Mucosa of stomach (tissue), 1 donor: ENCODE results near the gene TRERF1.

ENCODE experiments used
- H3K27me3 ChIP-seq: one replicate; pipeline ENCODE4 v1.7.0; 2013; ENCODE audit warnings: mild to moderate bottlenecking, low read length; ENCODE audit not compliant: control insufficient read depth, insufficient read depth
- H3K36me3 ChIP-seq: one replicate; pipeline ENCODE4 v1.7.0; 2013; ENCODE audit warnings: low read length; ENCODE audit not compliant: control insufficient read depth, insufficient read depth
- H3K4me1 ChIP-seq: one replicate; pipeline ENCODE4 v1.7.0; 2013; ENCODE audit warnings: mild to moderate bottlenecking, low read length; ENCODE audit not compliant: control insufficient read depth, insufficient read depth
- H3K4me3 ChIP-seq: one replicate; pipeline ENCODE4 v1.7.0; 2013; ENCODE audit warnings: low read length
- H3K9ac ChIP-seq: one replicate; pipeline ENCODE4 v1.7.0; 2013; ENCODE audit warnings: mild to moderate bottlenecking, low read length, moderate library complexity
- H3K9me3 ChIP-seq: one replicate; pipeline ENCODE4 v1.7.0; 2013; ENCODE audit warnings: mild to moderate bottlenecking, low read length, moderate library complexity; ENCODE audit not compliant: control insufficient read depth
- donor health status: Pancreatic carcinoma.

Gene TRERF1

GRCh38 chr6:42229506-42230119, 222.1 kb downstream of the TRERF1 start:
- Histone ChIP-seq H3K4me3 (no peak overlapping the region), H3K9me3 (no peaks in the 10 kb centered on the region), H3K36me3 (peaks cover 3% of the 10 kb centered on the region), H3K9ac (no peak overlapping the region), H3K27me3 (no peaks in the 10 kb centered on the region), H3K4me1 (peaks cover 21% of the 10 kb centered on the region)

GRCh38 chr6:42228305-42228704, 223.4 kb downstream of the TRERF1 start:
- no peaks in the 10 kb centered on the region for H3K9me3 ChIP-seq
- no peak overlapping the region for H3K4me3 ChIP-seq
- H3K9ac ChIP-seq: no peak overlapping the region
- H3K27me3 ChIP-seq: no peaks in the 10 kb centered on the region
- peaks cover 3% of the 10 kb centered on the region for H3K36me3 ChIP-seq
- H3K4me1 ChIP-seq: peaks cover 21% of the 10 kb centered on the region

GRCh38 chr6:42227173-42227850, 224.4 kb downstream of the TRERF1 start:
- Histone ChIP-seq H3K9ac (no peak overlapping the region), H3K36me3 (no peaks in the 10 kb centered on the region), H3K27me3 (no peaks in the 10 kb centered on the region), H3K9me3 (no peaks in the 10 kb centered on the region), H3K4me1 (peaks cover 21% of the 10 kb centered on the region), H3K4me3 (no peak overlapping the region)

GRCh38 chr6:42226645-42227143, 225.0 kb downstream of the TRERF1 start:
- Histone ChIP-seq H3K9ac (no peak overlapping the region), H3K4me3 (no peak overlapping the region), H3K36me3 (no peaks in the 10 kb centered on the region), H3K4me1 (peaks cover 21% of the 10 kb centered on the region), H3K9me3 (no peaks in the 10 kb centered on the region), H3K27me3 (no peaks in the 10 kb centered on the region)

GRCh38 chr6:42226161-42226611, 225.5 kb downstream of the TRERF1 start:
- Histone ChIP-seq H3K36me3 (no peaks in the 10 kb centered on the region), H3K4me3 (no peak overlapping the region), H3K9me3 (no peaks in the 10 kb centered on the region), H3K27me3 (no peaks in the 10 kb centered on the region), H3K4me1 (peaks cover 21% of the 10 kb centered on the region), H3K9ac (no peak overlapping the region)

- no peaks in the 10 kb centered on the region for H3K27me3 ChIP-seq
- H3K36me3 ChIP-seq: no peaks in the 10 kb centered on the region
- no peaks in the 10 kb centered on the region for H3K9me3 ChIP-seq
- no peak overlapping the region for H3K9ac ChIP-seq
- no peak overlapping the region for H3K4me3 ChIP-seq
- H3K4me1 ChIP-seq: peaks cover 21% of the 10 kb centered on the region
These were observed 226.3 kb downstream of the TRERF1 start for GRCh38 chr6:42225419-42225818.

- no peaks in the 10 kb centered on the region for H3K9me3 ChIP-seq
- peaks cover 21% of the 10 kb centered on the region for H3K4me1 ChIP-seq
- no peak overlapping the region for H3K9ac ChIP-seq
- H3K4me3 ChIP-seq: no peak overlapping the region
- no peaks in the 10 kb centered on the region for H3K27me3 ChIP-seq
- no peaks in the 10 kb centered on the region for H3K36me3 ChIP-seq
These were observed 226.7 kb downstream of the TRERF1 start for GRCh38 chr6:42225029-42225339.

GRCh38 chr6:42224222-42225028, 227.3 kb downstream of the TRERF1 start:
- Histone ChIP-seq H3K27me3 (no peaks in the 10 kb centered on the region), H3K9me3 (no peaks in the 10 kb centered on the region), H3K4me3 (no peak overlapping the region), H3K9ac (no peak overlapping the region), H3K4me1 (peaks cover 21% of the 10 kb centered on the region), H3K36me3 (no peaks in the 10 kb centered on the region)

GRCh38 chr6:42222448-42222847, 229.3 kb downstream of the TRERF1 start:
- H3K9ac ChIP-seq: no peak overlapping the region
- H3K36me3 ChIP-seq: no peaks in the 10 kb centered on the region
- H3K4me3 ChIP-seq: no peak overlapping the region
- H3K9me3 ChIP-seq: no peaks in the 10 kb centered on the region
- no peaks in the 10 kb centered on the region for H3K27me3 ChIP-seq
- H3K4me1 ChIP-seq: peaks cover 18% of the 10 kb centered on the region

GRCh38 chr6:42221546-42221945, 230.2 kb downstream of the TRERF1 start:
- no peak overlapping the region for H3K9ac ChIP-seq
- no peaks in the 10 kb centered on the region for H3K27me3 ChIP-seq
- no peaks in the 10 kb centered on the region for H3K9me3 ChIP-seq
- H3K36me3 ChIP-seq: no peaks in the 10 kb centered on the region
- peaks cover 12% of the 10 kb centered on the region for H3K4me1 ChIP-seq
- H3K4me3 ChIP-seq: no peak overlapping the region

GRCh38 chr6:42220807-42221206, 230.9 kb downstream of the TRERF1 start:
- H3K4me3 ChIP-seq: no peak overlapping the region
- no peaks in the 10 kb centered on the region for H3K9me3 ChIP-seq
- no peaks in the 10 kb centered on the region for H3K27me3 ChIP-seq
- H3K9ac ChIP-seq: no peak overlapping the region
- peaks cover 10% of the 10 kb centered on the region for H3K4me1 ChIP-seq
- no peaks in the 10 kb centered on the region for H3K36me3 ChIP-seq
